Hippocampal formation (tissue), 2 donors: ENCODE results near the gene VARS1.
"Not testable (repeated sequence)": the region's sequence is repeated elsewhere in the genome, so short reads cannot be mapped to it uniquely, and the experiment has no call there.

Experiments used
- DNase-seq, 2 donors: peaks; one replicate each; lab custom pipeline; 2025; lab: John Stamatoyannopoulos, UW

VARS1 gene

GRCh38 chr6:31795616-31796298 lies at the start of gene VARS1:
TSS of gene VARS1 (minus strand) at chr6:31795752. CDS start at chr6:31795217, 535 bp downstream.
- DNase-seq: peak; percentile 86 to 87

- DNase-seq: no peak
These were observed 49.0 kb upstream of the VARS1 start for GRCh38 chr6:31844507-31844906.

GRCh38 chr6:31842053-31842452 lies 46.5 kb upstream of the VARS1 start:
- DNase-seq: no peak

- not testable (repeated sequence) for DNase-seq
These were observed 44.2 kb upstream of the VARS1 start for GRCh38 chr6:31839779-31840126.

- no peak for DNase-seq
These were observed 43.4 kb upstream of the VARS1 start for GRCh38 chr6:31838968-31839367.

GRCh38 chr6:31838114-31838553 lies 42.6 kb upstream of the VARS1 start:
- not testable (repeated sequence) for DNase-seq

GRCh38 chr6:31837369-31838113 lies 42.0 kb upstream of the VARS1 start:
- no peak for DNase-seq

GRCh38 chr6:31836474-31837368 lies 41.2 kb upstream of the VARS1 start:
- DNase-seq: no peak

- no peak for DNase-seq
These were observed 40.5 kb upstream of the VARS1 start for GRCh38 chr6:31836047-31836473.

GRCh38 chr6:31834367-31835250 lies 39.1 kb upstream of the VARS1 start:
- DNase-seq: peak; percentile 83 to 87

- DNase-seq: no peak
These were observed 36.0 kb upstream of the VARS1 start for GRCh38 chr6:31831350-31832215.

GRCh38 chr6:31830886-31831335 lies 35.4 kb upstream of the VARS1 start:
- DNase-seq: no peak

GRCh38 chr6:31829633-31830283 lies 34.2 kb upstream of the VARS1 start:
- peak in 1 of 2 donors; percentile 82 for DNase-seq

GRCh38 chr6:31827286-31828079 lies 31.9 kb upstream of the VARS1 start, which contains the start of gene HSPA1B:
TSS of gene HSPA1B (plus strand) at chr6:31827738. CDS start at chr6:31827951, 213 bp downstream.
- peak; percentile 99 to 100 for DNase-seq

GRCh38 chr6:31826793-31827285 lies 31.3 kb upstream of the VARS1 start:
- DNase-seq: peak; percentile 79 to 92

- no peak for DNase-seq
These were observed 30.0 kb upstream of the VARS1 start for GRCh38 chr6:31825553-31825952.

GRCh38 chr6:31823592-31824196 lies 28.1 kb upstream of the VARS1 start:
- not testable (repeated sequence) for DNase-seq
